ENCODE data around the gene CBX4. TPM values are rescaled to one million over a fixed set of nuclear protein-coding genes. Genes with fewer than 3 reads are reported as not detected.

The CBX4 gene
- total and polyA plus RNA-seq, 10 of the 15 experiments (the other 5 are each of a cell fraction or from before 2014, with no cell fraction given): 0.69 to 24.6 (median 4.2) TPM

DNA sequence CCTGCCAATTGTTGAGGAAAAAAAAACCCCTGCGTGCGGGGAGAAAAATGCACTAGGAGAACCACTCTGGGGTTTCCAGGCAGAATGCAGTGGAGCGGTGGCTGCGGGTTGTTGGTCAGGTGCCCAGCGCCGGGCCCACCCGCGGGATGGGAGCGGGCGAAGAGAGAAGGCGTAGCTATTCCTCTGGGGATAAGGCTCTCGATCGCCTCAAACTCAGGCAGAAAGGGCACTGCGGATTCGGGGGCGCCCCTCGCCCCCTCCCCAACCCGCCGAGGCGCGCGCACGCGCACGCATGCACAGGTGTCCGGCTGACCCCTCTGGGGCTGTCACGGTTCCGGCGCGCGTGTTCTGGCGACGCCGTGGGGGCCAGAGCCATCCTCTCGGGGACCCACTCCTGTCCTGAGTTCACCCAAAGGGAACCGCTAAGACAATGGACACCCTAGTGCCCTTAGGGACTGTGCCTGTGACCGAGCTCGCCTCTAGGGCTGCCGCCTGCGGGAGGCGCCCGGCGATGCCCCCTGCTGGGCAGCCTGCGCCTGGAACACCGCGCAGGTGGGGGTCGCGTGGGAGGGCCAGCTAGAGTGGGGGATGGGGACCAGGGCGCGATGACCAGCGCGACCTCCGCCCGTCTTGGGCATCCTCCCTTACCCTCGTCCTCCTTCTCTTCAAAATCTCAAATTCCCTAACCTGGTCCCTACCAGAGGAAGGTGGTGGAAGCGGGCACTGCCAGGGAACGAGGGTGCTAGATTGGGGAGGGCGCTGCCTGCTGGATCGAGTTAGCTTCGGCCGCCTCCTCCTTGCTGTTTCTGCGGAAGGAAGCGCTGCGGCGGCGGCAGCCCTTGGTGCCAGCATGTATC, 28.0 kb downstream of the CBX4 start (continued):
- TF ChIP-seq, protein P1, sequence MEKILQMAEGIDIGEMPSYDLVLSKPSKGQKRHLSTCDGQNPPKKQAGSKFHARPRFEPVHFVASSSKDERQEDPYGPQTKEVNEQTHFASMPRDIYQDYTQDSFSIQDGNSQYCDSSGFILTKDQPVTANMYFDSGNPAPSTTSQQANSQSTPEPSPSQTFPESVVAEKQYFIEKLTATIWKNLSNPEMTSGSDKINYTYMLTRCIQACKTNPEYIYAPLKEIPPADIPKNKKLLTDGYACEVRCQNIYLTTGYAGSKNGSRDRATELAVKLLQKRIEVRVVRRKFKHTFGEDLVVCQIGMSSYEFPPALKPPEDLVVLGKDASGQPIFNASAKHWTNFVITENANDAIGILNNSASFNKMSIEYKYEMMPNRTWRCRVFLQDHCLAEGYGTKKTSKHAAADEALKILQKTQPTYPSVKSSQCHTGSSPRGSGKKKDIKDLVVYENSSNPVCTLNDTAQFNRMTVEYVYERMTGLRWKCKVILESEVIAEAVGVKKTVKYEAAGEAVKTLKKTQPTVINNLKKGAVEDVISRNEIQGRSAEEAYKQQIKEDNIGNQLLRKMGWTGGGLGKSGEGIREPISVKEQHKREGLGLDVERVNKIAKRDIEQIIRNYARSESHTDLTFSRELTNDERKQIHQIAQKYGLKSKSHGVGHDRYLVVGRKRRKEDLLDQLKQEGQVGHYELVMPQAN (conservative IDR thresholded peaks at IDR 0.05): 0 out of 2 replicates have a peak, but pooled peaks have one; percentile 25
- TF ChIP-seq ZNF217 (IDR thresholded peaks at IDR 0.05): no peak

DNA sequence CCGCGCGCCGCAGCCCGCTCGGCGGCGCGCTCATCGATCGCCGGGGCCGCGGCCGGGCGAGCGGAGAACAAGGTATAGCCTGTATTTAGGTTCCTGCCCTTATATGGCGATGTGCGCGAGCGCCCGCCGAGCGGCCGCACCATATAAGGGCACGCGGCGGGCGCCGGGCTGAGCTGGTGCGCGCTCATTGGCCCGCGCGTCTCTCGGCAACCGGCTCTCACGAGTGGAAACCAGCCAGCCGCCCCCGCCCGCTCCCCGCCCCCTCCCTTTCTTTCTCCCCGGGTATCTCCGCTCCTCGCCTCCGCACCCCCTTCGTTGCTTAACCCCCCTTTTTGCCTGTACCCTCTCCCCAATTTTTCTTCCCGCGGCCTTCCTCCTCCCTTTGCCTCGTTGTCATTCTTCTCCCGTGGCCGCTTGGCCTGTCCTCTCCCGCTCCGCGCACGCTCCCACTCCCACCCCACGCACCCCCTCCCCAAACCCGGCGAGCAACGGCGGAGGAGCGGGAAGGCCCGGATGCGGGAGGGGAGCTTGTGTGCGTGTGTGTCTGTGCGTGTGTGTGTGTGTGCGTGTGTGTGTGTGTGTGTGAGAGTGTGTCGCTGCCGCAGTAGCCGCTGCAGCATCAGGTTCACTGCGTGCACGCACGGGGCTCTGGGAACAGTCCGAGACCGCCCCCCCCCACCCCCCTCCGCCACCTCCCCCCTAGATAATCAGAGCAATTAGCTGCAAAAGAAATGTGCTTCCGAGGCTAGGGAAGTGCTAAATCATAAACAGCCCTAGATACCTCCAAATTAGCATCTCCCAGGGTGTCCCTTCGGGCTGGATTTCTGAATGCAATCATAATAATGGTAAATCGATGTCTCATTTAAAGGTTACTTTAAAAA, 28.9 kb downstream of the CBX4 start:
- Histone ChIP-seq H3K27ac (ENCODE audit: control insufficient read depth, insufficient read depth) (no peak overlapping the region), H3K4me2 (ENCODE audit: control insufficient read depth, insufficient read depth) (peak overlapping the region; percentile 70), H3K36me3 (ENCODE audit: control insufficient read depth in 2 of 2, insufficient read depth in 2 of 2, low read length in 1 of 2) (no peaks in the 10 kb centered on the region), H3K4me3 (peak overlapping the region; percentile 60; the same call in 1 of the 2 replicates), H3K9me3 (replicated peaks; ENCODE audit: control insufficient read depth, insufficient read depth, low read length) (no peaks in the 10 kb centered on the region), H3K9ac (ENCODE audit: control insufficient read depth, insufficient read depth, low read length) (peak overlapping the region; percentile 15; the same call in 1 of the 2 replicates), H4K20me1 (ENCODE audit: control insufficient read depth, insufficient read depth) (no peaks in the 10 kb centered on the region; the same call in 1 of the 2 replicates), H3K79me2 (ENCODE audit: control insufficient read depth, insufficient read depth, low read length) (no peaks in the 10 kb centered on the region), H3K27me3 (replicated peaks in 1 of 2; ENCODE audit: control insufficient read depth in 2 of 2, insufficient read depth in 2 of 2, low read length in 1 of 2) (peaks cover 35 to 46% of the 10 kb centered on the region in 2 experiments), H3K4me1 (ENCODE audit: control insufficient read depth, insufficient read depth, low read length) (peaks cover 36% of the 10 kb centered on the region), H2AFZ (ENCODE audit: control insufficient read depth, low read depth, low read length) (no peak overlapping the region)
- DNase-seq (ENCODE audit: low read depth, low spot score): no peak
- ChIA-PET RAD21 (ENCODE audit: unreplicated experiment) (interaction anchor here (0.6 to 3.8 kb wide), 7 partner anchors 9 to 160 kb away, joined by 3 to 22 read pairs (median 10); partner anchors contain the start of gene CBX8), SMC1A (ENCODE audit: uncharacterized antibody, unreplicated experiment) (interaction anchor here (1.4 to 1.9 kb wide), 4 partner anchors 11 to 31 kb away, joined by 3 to 12 read pairs (median 7); partner anchors contain the start of gene CBX8), CTCF (interaction anchor here (0.6 to 3.6 kb wide), 13 partner anchors 11 to 161 kb away, joined by 3 to 19 read pairs (median 5); partner anchors contain the start of gene CBX8), POLR2A (interaction anchor here (0.6 to 2.6 kb wide), 4 partner anchors 13 to 29 kb away, joined by 4 to 11 read pairs (median 8); partner anchors contain the start of genes CBX4 and CBX8)
- peak; percentile 95 for ATAC-seq
- in situ Hi-C loops (cut with MboI): no loop called here
- BruUV-seq (replicated peaks): no TSS peak
- under 1% methylated on average over 36 of the region's 79 CpGs for WGBS (ENCODE audit: insufficient coverage, insufficient replicate concordance, low lambda C conversion rate, missing lambda C conversion rate)
- intact Hi-C loops (cut with micrococcal nuclease; ENCODE audit: unreplicated experiment): no loop called here
- FAIRE-seq: no peak
- TF ChIP-seq, protein P2, sequence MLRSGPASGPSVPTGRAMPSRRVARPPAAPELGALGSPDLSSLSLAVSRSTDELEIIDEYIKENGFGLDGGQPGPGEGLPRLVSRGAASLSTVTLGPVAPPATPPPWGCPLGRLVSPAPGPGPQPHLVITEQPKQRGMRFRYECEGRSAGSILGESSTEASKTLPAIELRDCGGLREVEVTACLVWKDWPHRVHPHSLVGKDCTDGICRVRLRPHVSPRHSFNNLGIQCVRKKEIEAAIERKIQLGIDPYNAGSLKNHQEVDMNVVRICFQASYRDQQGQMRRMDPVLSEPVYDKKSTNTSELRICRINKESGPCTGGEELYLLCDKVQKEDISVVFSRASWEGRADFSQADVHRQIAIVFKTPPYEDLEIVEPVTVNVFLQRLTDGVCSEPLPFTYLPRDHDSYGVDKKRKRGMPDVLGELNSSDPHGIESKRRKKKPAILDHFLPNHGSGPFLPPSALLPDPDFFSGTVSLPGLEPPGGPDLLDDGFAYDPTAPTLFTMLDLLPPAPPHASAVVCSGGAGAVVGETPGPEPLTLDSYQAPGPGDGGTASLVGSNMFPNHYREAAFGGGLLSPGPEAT (IDR thresholded peaks at IDR 0.05; ENCODE audit: low read depth): no peak
- TF ChIP-seq, protein P3, sequence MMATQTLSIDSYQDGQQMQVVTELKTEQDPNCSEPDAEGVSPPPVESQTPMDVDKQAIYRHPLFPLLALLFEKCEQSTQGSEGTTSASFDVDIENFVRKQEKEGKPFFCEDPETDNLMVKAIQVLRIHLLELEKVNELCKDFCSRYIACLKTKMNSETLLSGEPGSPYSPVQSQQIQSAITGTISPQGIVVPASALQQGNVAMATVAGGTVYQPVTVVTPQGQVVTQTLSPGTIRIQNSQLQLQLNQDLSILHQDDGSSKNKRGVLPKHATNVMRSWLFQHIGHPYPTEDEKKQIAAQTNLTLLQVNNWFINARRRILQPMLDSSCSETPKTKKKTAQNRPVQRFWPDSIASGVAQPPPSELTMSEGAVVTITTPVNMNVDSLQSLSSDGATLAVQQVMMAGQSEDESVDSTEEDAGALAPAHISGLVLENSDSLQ (IDR thresholded peaks at IDR 0.05): 0 out of 2 replicates have a peak, but pooled peaks have one; percentile 14
- TF ChIP-seq SRF (IDR thresholded peaks at IDR 0.05; ENCODE audit: low read depth in 2 of 2, low read length in 2 of 2) (peak; percentile 99 to 100), SMAD5 (IDR thresholded peaks at IDR 0.05; ENCODE audit: low read depth) (no peak), SREBF2 (IDR thresholded peaks at IDR 0.05; ENCODE audit: low read length) (no peak), BMI1 (IDR thresholded peaks at IDR 0.05; ENCODE audit: borderline replicate concordance) (peak; percentile 71), IRF5 (IDR thresholded peaks at IDR 0.05; ENCODE audit: borderline replicate concordance) (peak; percentile 14; the same call in 1 of the 2 replicates), EGR1 (IDR thresholded peaks at IDR 0.05; ENCODE audit: borderline replicate concordance in 1 of 2, low read depth in 2 of 2, low read length in 2 of 2) (peak in 1 of 2 experiments; percentile 93; a peak in 2 of 3 replicates)
